GM15510 (cell line): Measurements from ENCODE around the gene ERVK3-1.

Source experiments
- POLR2A ChIP-seq: IDR thresholded peaks from 3 replicates; pipeline ENCODE4 v1.6.1; 2011; ENCODE audit warnings: borderline replicate concordance; ENCODE audit not compliant: insufficient read length; ENCODE audit errors: extremely low read depth

ERVK3-1 gene

DNA sequence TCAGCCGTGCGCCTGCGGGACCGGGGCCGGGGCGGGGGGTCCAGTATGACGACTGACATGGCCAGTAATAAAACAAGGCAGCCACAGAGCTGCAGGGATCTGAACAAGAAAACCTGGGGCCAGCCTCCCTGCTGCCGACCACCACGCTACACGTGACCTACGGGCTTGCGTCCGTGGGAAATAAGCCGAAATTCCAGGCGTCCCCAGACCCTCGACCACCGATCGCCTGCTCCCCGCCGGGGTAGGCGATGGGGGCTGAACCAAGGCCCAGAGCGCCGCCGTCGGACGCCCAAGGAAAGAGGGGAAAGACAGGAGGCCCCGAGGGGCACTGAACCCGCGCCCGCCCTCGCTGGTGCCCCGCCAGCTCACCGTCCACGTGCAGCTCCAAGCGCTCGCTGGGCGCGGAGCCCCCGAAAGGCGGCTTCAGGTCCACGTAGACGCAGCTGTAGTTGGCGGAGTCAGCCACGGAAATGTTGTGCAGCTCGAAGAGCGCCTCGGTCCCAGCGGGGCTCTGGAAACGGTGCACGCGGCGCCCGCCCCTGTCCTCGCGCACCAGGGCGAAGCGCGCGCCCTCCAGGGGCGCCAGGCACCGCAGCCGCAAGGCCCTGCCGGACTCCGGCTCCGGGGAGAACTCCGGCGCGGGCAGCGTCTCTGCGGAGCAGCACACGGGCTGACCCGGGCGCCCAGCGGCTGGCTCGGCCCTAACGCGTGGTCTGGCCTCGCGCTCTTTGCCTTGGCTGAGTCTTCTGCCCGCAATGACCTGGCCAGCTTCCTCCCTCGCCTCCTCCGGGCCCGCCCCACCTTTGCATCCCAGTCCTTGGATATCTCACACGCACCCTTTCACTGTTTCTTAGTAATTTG lies 45.1 kb downstream of the ERVK3-1 start:
- TF ChIP-seq POLR2A, result no peak

DNA sequence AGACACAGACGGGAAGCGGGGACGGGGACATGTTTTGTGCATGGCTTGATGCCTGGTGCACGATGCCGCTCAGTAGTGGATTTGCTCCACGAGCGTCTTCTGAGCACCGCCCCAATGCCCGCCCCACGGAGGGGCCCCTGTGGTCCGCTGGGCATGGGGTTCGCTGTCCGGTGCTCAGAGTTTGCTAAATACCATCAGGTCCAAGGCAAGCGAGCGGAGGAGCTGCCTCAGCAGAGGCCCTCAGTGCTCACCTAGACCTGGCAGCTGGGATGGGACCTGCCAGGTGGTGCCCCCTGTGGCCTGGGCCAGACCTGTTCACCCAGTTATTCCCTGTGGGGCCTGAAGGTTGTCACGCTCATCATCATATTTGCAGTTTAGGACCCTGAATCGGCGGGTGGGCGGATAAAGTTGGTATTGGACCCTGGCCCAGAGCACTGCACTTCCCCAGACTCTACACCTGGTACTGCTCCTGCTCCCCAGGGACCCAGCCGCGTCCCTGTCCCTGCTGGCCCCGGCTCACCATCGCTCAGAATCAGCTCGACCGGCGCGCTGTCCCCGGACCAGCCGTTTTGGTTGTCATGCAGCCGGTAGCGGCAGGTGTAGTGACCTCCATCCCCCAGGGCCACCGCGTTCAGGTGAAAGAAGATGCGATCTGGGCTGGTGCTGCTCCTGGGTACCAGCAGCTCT lies 45.8 kb downstream of the ERVK3-1 start:
- no peak for TF ChIP-seq POLR2A

DNA sequence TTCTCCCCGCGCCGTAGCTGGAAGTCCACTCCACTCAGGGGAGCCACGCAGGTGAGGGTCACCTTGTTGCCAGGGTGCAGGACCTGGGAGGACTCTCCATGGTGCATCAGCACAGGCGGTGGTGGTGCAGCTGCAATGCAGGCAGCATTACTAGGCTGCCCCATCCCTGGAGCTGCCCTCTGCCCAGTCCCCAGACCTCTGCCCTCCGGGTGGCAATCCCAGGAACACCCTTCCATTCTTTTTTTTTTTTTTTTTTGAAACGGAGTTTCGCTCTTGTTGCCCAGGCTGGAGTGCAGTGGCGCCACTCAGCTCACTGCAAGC lies 46.3 kb downstream of the ERVK3-1 start:
- TF ChIP-seq POLR2A, result no peak

DNA sequence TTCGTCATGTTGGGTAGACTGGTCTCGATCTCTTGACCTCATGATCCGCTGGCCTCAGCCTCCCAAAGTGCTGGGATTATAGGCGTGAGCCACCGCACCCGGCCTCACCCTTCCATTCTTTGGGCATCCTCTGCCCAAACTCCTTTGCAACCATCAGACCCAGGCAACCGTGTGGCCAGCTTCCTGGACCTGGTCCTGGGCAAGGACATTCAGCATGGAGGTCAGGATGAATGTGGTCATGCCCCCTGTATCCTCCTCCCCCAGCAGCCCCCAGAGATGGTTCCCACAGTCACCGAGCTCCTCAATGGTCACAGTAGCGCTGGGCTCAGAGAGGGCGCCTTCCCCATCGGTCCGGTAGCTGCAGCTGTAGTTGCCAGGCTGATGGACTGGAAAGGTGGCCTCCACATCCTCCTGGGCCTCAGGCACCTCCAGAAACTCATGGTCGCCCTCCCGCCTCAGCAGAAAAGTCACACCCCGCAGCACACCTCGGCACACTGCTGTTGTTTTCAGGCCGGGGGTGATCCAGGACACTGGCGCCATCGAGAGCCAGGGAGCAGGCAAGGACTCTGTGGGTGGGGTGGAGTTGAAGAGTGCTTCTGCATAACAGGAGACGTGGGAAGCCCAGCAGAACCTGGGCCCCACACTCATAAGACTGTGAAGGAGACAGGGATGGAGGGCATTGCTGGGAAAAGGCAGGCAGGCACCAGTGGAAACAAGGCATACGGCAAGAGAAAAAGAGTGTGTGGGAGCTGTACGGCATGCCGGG lies 47.0 kb downstream of the ERVK3-1 start:
- TF ChIP-seq POLR2A, result no peak

DNA sequence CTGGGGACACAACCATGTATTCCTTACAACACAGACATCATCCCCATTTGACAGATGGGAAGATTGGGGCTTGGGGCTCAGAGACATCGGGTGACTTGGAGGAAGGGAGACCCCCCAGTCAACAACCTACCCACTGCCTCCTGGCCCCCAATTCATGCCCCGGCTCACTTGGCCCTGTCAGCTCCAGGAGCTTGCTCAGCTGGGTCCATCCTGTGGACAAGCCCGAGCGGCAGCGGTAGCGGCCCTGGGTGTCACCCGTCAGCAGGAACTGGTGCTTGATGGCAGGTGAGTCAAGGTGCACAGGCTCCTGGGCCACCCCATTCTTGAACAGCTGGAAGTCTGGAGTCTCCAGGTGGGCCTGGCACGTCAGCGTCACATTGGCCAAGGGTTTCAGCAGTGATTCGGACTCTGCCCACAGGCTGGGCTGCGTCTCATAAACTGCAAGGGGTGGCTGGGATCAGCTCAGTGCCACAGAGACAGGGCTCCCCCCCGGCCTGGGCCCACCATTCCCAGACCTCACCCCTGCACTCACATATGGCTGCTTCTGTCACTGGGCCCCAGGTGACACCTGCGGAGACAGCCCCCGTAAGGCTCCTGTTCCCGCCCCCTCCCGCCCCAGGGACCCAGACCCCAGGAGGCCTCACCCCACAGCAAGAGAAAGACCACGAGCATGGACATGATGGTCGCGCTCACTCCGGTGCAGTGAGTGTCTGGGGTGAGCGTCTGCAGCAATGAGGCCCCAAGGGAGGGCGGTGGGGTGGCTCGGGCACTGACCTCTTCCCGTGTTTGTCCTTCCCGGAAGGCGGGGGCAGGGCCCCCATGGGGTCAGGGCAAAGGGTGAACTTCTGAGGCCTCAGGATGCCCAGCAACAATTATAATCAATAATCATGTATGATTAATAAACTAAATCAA lies 47.8 kb downstream of the ERVK3-1 start, which contains the start of gene A1BG:
A1BG (minus strand) TSS at position 733 of the 912 bp plus-strand sequence; CDS start at position 678, 55 bp downstream.
- TF ChIP-seq POLR2A, result no peak

DNA sequence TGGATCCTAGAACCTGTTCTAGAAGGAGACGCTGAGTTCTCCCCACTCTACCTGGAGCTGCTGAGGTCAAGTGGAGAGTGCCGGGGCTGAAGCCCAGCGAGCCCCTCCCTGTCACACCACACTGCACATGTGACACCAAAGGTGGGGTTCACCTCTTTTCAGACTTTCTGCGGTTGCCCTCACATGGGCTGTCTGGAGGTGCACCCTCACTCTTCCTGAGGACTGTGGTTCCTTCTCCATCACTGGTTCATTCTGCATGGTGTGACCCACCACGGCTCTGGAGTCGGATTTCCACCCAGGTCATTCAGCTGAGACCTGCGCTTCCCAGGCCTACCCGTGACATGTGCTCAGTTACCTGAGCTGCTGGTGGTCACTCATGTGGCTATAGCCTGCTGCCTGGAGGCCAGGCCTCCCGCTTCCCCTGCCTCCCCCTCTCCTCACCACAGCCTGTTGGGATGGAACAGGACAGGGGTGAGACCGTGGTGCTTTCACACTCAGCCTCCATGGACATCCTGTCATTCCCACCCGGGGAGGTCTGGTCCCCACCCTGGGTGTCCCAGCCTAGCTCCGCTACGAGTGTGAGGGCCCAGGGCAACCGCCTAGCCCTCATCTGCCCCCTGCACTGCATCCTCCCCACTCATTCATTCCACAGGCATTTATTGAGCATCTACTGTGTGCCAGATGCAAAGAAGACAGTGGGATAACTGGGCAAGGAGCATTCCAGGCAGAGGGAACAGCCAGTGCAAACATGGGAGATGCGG lies 48.7 kb downstream of the ERVK3-1 start:
- no peak for TF ChIP-seq POLR2A

DNA sequence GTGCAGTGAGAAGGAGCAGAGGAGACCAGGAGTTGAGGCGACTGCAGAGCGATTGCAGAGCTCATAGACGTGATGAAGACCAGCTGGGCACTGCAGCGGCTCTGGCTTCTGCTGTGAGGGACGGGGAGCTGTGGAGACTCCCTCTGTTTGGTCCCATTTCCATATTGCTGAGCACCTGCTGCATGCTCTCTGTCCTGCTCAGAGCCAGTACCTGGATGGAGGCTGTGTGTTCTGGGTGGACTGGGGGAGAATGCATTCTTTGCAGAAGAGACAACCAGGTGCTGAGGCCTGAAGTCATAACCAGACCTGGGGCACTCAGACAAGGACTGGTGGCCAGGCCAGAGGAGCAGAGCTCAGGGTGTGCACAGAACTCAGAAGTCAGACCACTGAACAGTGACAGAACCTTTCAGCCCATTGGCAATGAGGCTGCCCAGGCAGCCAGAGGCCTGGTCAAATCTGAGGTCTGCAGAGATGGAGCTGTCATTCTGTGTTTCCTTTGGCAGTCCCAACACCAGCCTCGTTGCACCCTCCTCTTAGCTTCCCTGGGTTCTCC lies 49.4 kb downstream of the ERVK3-1 start:
- no peak for TF ChIP-seq POLR2A

DNA sequence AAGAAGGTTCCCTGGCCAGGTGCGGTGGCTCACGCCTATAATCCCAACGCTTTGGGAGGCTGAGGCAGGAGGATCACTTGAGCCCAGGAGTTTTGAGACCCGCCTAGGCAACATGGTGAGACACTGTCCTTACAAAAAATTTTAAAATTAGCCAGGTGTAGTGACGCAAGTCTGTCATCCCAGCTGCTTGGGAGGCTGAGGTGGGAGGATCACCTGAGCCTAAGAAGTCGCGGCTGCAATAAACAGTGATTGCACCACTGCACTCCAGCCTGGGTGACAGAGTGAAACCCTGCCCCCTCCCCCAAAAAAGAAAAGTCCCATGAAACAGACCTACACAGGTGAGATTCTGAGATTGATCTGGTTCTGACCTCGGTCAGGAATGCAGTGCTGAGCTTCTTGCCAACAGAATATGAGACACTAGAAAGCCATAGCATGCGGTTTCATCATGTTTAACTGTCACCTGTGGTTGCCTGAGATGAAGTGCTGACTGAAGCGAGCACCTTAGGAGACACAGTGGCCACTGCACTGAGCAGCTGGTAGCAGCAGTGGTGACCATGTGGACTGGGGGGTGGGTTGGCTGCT lies 50.1 kb downstream of the ERVK3-1 start:
- no peak for TF ChIP-seq POLR2A

DNA sequence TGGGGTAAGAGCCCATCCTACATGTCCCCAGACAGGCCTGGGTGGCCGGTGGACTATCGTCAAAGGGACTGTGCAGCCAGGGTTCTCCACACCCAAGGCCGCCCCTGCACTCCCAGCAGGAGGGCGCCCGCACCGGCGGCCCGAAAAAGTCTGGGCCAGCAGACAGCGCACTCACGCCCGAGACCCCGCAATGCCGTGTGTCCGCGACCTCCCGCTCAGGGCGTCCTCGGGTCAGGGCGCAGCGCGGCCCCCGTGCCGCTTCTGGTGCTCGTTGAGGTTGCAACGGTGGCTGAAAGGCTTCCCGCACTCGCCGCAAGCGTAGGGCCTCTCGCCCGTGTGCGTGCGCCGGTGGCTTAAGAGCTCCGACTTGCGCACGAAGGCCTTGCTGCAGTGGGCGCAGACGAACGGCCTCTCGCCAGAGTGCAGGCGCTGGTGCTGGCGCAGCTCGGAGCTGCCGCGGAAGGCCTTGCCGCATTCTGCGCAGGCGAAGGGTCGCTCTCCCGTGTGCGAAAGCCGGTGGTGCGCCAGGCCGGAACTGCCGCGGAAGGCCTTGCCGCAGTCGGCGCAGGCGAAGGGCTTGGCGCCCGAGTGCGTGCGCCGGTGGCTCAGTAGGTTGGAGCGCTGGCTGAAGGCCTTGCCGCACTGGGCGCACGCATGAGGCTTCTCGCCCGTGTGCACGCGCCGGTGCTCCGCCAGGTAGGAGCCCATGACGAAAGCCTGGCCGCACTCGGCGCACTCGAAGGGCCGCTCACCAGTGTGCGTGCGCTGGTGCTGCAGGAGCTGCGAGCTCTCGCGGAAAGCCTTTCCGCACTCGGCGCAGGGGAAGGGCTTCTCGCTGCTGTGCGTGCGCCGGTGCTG lies 51.0 kb downstream of the ERVK3-1 start:
- no peak for TF ChIP-seq POLR2A

DNA sequence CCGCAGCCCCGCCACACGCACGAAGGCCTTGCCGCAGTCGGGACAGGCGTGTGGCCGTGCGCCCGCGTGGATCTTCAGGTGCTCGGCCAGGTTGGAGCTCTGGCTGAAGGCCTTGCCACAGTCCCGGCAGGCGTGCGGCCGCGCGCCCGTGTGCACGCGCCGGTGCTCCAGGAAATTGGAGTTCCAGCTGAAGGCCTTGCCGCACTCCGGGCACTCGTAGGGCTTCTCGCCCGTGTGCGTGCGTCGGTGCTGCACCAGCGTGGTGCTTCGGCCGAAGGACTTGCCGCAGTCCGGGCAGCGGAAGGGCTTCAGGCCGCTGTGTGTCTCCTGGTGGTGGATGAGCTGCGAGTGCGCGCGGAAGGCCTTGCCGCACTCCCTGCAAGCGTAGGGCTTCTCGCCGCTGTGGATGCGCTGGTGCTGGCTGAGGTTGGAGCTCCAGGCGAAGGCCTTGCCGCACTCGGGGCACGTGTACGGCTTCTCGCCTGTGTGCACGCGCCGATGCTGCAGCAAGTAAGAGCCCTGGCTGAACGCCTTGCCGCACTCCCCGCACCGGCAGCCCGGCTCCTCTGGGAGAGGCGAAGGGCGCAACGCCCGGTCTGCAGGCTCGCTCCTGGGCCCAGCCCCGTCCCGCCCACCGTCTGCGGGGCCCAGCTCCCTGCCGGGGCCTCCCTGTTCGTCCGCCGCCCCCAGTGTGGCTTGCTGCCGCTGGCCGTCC lies 51.7 kb downstream of the ERVK3-1 start:
- no peak for TF ChIP-seq POLR2A

DNA sequence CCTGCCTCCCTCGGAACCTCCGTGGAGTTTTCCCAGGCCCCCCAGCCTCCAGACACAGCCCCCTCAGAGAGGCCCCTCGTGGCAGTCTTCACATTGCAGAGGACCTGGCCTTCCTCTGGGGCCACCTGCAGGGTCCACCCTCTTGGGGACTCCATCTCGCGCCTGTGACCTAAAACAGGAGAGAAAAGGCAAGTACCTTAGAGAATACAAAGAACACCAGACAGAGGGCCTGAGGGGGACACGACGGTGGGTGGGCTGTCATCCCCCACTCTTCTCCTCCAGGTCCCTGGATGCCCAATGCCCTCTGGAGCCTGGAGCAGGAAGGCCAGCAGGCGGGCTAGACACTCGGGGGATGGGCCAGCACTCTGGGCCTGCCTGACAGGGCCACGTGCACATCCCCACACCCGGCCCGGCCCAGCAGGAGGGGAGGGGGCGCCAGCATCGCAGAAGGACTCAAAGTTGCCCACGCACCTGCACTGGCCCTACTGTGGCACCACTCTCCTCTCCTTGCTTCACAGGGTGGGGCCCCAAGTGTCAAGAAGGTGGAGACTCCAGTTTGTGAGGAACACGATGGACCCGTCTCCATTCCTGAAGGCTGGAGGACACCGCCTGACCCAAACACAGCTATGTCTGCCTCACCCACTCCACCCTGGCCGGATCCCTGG lies 52.4 kb downstream of the ERVK3-1 start:
- no peak for TF ChIP-seq POLR2A

DNA sequence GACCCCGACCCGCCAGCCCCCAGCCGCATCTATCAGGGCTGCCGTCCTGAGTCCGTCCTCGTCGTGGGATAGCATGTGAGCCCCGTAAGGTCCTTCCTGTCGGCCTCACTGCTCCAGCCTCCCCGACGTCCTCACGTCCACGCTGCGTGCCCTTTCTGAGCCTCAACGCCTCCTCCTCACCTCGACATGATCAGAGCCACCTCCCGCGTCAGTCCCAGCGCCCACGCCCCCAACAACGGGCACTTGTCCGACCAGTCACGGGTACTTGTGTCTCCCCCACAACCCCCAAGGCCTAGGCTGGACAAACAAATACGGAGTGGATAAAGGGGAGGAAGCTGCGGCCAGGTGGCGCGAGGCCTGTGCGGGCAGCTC lies 56.7 kb downstream of the ERVK3-1 start:
- no peak for TF ChIP-seq POLR2A
